Heart left ventricle (tissue), 13 donors: Measurements from ENCODE around the gene LRRC10B.

Experiments used
- POLR2A ChIP-seq, 2 donors: fragments of 450-650 bp; IDR thresholded peaks; one replicate each; pipeline ENCODE4 v1.6.1; 2017; ENCODE audit warnings: antibody characterized with exemption in 2 of 2, mild to moderate bottlenecking in 2 of 2, moderate library complexity in 2 of 2
- TF ChIP-seq, protein P1 (sequence below), 12 donors: fragments of 200-600 bp; sonication (generic) in 4 of 12; IDR thresholded peaks; one replicate each; pipeline versions ENCODE4 v1.5.0 to v1.8.0; 2018 to 2022; ENCODE audit warnings: antibody characterized with exemption in 12 of 12, mild to moderate bottlenecking in 5 of 12
- donor health status: ischemic (EF 13 %, LVEDD 7.1; RV severe dilation, severe dysfunction).
- donor health status: DM: no; HTN: yes; CAD: no.
- donor health status: DM: no; HTN: no; CAD: no.
- donor health status: ischemic (EF 25% LVEDD 6.9; RV normal size, moderate dysfunction).
- donor health status: ischemic (EF 25% LVEDD 5.7; RV mildly dilated, moderate dysfunction).
- donor health status: ischemic (EF 35%, LVEDD 5.7; RV mildly dilated, moderate dysfunction).
- donor health status: nonischemic (EF 11% LVEDD 7.7; RV severe dilation, severe dysfunction).
- donor health status: DM: yes; HTN: yes; CAD: no.
- donor health status: PGD.
- donor health status: ischemic (EF 29% LVEDD 5.4; RV normal size, mild dysfunction).
- donor health status: nonischemic (EF 23%, LVEDD 6.1; RV moderate dilation, normal function).

DNA sequence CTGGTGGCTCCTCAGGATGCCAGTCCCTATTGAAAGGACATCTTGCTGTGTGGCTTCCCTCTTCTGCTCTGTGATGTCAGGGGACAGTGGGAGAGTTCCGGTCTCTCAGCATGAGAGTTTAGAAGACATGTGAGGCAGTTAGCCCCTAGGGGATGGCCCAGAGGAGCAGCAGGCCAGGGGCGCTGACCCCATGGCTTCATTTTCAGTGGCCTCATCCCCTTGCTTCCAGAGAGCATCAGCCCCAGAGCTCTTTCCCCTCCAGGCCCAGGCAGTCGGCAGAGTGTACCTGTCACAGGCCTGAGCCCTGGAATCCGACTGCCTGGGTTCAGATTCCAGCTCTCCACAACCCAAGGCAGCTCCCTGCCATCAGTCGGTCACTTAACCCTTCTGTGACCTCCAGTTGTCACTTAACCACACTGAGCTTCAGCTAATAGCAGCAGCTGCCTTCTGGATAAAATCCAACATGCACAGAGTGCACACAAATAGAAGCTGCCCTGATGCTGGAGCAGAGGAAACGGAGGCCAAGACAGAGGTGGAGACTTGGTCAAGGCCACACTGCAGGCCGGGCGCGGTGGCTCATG, 14.1 kb upstream of the LRRC10B start:
- no peak for TF ChIP-seq POLR2A (IDR thresholded peaks at IDR 0.05)
- TF ChIP-seq, protein P1, sequence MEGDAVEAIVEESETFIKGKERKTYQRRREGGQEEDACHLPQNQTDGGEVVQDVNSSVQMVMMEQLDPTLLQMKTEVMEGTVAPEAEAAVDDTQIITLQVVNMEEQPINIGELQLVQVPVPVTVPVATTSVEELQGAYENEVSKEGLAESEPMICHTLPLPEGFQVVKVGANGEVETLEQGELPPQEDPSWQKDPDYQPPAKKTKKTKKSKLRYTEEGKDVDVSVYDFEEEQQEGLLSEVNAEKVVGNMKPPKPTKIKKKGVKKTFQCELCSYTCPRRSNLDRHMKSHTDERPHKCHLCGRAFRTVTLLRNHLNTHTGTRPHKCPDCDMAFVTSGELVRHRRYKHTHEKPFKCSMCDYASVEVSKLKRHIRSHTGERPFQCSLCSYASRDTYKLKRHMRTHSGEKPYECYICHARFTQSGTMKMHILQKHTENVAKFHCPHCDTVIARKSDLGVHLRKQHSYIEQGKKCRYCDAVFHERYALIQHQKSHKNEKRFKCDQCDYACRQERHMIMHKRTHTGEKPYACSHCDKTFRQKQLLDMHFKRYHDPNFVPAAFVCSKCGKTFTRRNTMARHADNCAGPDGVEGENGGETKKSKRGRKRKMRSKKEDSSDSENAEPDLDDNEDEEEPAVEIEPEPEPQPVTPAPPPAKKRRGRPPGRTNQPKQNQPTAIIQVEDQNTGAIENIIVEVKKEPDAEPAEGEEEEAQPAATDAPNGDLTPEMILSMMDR (IDR thresholded peaks at IDR 0.05): no peak
